ENCODE measurements around the gene ZBTB17.
A peak's percentile ranks its signal among the peaks of the same experiment; 100 is the strongest.

The ZBTB17 gene

DNA sequence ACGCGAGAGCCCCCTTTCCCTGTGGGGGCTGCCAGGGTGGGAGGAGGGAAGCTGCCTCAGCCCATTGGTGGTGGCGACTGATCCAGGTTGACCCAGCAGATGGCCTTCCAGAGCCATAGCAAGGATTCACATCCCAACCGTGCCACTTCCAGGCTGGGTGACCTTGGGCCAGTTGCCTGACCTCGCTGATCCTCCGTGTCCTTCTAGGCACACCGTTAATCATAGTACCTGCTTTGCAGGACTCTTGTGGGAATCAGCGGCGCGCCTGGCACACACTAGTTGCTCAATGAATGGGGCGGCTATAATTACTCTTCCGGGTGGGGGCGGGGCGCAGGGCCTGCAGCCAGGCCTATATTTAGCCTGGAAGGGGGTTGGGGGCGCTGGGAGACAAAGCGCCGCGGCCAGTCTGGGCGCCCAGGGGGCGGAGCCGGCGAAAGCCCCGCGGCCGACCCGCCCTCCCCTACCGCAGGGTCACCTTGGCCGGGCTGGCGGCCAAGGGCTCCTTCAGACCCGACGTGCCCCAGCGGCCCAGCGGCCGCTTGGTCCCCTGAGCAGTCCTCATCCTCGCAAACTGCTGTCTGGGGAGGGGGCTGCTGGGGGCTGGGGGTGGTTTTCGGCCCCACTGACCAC lies 36.8 kb upstream of the ZBTB17 start:
- Histone ChIP-seq H3K4me3 (ENCODE audit: low read depth, low read length) (peak overlapping the region; percentile 40), H3K27ac (no peak overlapping the region), H3K36me3 (replicated peaks) (no peaks in the 10 kb centered on the region), H3K27me3 (replicated peaks) (no peaks in the 10 kb centered on the region)
- DNase-seq = peak; percentile 40
- in situ Hi-C loops (cut with HindIII; ENCODE audit: low pct_ligation_motif_present, low sequenced_read_pairs) = no loop called here
- TF ChIP-seq, protein P1, sequence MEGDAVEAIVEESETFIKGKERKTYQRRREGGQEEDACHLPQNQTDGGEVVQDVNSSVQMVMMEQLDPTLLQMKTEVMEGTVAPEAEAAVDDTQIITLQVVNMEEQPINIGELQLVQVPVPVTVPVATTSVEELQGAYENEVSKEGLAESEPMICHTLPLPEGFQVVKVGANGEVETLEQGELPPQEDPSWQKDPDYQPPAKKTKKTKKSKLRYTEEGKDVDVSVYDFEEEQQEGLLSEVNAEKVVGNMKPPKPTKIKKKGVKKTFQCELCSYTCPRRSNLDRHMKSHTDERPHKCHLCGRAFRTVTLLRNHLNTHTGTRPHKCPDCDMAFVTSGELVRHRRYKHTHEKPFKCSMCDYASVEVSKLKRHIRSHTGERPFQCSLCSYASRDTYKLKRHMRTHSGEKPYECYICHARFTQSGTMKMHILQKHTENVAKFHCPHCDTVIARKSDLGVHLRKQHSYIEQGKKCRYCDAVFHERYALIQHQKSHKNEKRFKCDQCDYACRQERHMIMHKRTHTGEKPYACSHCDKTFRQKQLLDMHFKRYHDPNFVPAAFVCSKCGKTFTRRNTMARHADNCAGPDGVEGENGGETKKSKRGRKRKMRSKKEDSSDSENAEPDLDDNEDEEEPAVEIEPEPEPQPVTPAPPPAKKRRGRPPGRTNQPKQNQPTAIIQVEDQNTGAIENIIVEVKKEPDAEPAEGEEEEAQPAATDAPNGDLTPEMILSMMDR (IDR thresholded peaks at IDR 0.05; ENCODE audit: low read depth, low read length, missing control alignments) = no peak

DNA sequence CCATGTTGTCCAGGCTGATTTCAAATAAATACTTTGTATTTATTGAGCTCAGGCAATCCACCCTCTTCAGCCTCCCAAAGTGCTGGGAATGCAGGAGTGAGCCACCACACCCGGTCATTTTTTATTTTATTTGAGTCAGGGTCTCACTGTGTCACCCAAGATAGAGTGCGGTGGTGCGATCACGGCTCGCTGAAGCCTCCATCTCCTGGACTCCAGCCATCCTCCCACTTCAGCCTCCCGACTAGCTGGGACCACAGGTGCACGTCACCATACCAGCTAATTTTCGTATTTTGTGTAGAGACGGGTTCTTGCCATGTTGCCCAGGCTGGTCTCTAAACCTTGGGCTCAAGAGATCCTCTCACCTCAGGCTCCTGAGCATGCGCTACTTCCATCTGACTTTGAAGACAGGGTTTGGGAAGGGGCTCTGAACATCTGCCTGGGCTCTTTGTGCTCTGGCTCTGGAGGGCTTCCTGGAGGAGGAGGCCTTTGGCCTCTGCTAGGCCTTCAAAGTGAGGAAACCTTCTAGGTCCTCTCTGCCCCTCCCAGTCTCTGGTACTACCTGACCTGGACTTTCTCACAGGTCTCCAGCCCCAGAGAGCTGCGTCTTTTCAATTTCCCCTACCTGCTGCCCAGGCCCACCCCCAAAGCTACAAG lies 36.2 kb upstream of the ZBTB17 start:
- no peak for DNase-seq
- in situ Hi-C loops (cut with HindIII; ENCODE audit: low pct_ligation_motif_present, low sequenced_read_pairs) = no loop called here
- Histone ChIP-seq H3K36me3 (replicated peaks) (no peaks in the 10 kb centered on the region), H3K27me3 (replicated peaks) (no peaks in the 10 kb centered on the region), H3K27ac (no peak overlapping the region), H3K4me3 (ENCODE audit: low read depth, low read length) (peak overlapping the region; percentile 40)
- TF ChIP-seq, protein P1 (IDR thresholded peaks at IDR 0.05; ENCODE audit: low read depth, low read length, missing control alignments) = no peak

DNA sequence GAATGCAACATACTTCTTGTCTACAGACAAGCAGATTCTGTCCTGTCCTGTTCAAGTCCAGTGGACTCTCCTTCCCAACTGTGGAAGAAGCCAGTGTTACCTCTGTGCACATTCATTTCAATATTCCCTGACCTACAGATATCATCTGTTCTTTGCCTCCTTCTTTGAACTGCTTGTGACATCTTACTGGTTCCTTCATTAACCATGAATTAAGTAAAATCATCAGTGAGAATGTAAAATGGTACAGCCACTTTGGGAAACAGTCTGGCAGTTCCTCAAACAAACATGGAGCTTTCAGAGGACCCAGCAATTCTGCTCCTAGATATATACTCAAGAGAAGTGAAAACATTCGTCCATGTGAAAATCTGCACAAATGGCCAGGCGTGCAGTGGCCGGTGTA lies 34.9 kb upstream of the ZBTB17 start:
- TF ChIP-seq, protein P1 (IDR thresholded peaks at IDR 0.05; ENCODE audit: low read depth, low read length, missing control alignments) = no peak
- no peak for DNase-seq
- Histone ChIP-seq H3K27me3 (replicated peaks) (no peaks in the 10 kb centered on the region), H3K27ac (no peak overlapping the region), H3K4me3 (ENCODE audit: low read depth, low read length) (no peak overlapping the region), H3K36me3 (replicated peaks) (no peaks in the 10 kb centered on the region)
- in situ Hi-C loops (cut with HindIII; ENCODE audit: low pct_ligation_motif_present, low sequenced_read_pairs) = no loop called here

DNA sequence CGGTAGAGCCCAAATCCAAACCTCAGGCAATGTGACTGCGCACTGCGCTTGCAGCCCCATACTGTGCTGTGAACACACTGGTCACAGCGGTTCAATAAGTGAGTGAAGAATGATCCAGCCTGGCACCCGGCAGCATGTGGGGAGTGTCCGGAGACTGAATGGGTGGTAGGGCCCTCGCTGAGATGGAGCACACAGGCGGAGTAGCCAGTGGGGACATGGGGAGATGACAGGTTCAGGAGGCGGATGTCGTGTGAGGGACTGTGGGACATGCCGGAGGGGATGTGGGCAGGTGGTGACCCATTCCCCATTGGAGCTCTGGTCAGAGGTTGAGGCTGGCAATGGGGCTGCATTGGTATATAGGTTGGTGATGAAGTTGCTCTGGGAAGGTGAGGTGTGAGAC lies 33.8 kb upstream of the ZBTB17 start:
- TF ChIP-seq, protein P1 (IDR thresholded peaks at IDR 0.05; ENCODE audit: low read depth, low read length, missing control alignments) = no peak
- in situ Hi-C loops (cut with HindIII; ENCODE audit: low pct_ligation_motif_present, low sequenced_read_pairs) = no loop called here
- no peaks in the 10 kb centered on the region for H3K27me3 ChIP-seq (replicated peaks)
- no peak overlapping the region for H3K27ac ChIP-seq
- no peaks in the 10 kb centered on the region for H3K36me3 ChIP-seq (replicated peaks)
- DNase-seq = no peak
- no peak overlapping the region for H3K4me3 ChIP-seq (ENCODE audit: low read depth, low read length)

DNA sequence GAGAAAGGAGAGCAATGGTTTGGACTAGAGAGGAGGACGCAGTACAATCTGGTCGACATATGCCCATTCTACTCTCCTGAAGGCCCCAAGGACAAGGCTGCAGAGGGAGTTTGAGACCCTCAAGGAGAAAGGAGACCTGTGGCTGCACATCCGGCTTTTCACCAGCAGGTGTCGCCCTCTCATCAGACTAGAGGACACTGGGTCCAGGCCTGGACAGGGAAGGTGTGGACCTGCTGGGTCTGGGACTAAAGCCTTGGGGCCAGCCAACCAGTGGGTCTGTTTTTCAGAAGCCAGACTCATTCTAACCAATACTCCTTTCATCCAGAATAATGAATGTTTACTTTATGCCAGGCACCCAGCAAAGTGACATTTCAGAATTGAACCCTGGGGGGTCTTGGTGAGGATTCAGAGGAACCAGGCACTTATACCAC lies 33.1 kb upstream of the ZBTB17 start:
- Histone ChIP-seq H3K36me3 (replicated peaks) (no peaks in the 10 kb centered on the region), H3K27ac (no peak overlapping the region), H3K27me3 (replicated peaks) (no peaks in the 10 kb centered on the region), H3K4me3 (ENCODE audit: low read depth, low read length) (no peak overlapping the region)
- peak; percentile 57 for DNase-seq
- in situ Hi-C loops (cut with HindIII; ENCODE audit: low pct_ligation_motif_present, low sequenced_read_pairs) = no loop called here
- TF ChIP-seq, protein P1 (IDR thresholded peaks at IDR 0.05; ENCODE audit: low read depth, low read length, missing control alignments) = peak; percentile 98

Measured in brain microvascular endothelial cell (primary cell).